Stimulated activated CD8-positive, alpha-beta memory T cell treated with anti-CD3 and anti-CD28 coated beads, Interleukin-4, amount 100 ng/mL, for 1 hour (primary cell): ENCODE data around the gene VEGFB.
"Not testable (repeated sequence)": the region's sequence is repeated elsewhere in the genome, so short reads cannot be mapped to it uniquely, and the experiment has no call there.

Experiments used
- DNase-seq, 2 donors: peaks; one replicate each; pipeline ENCODE4 v3.0.0-alpha.2; 2020; ENCODE audit warnings: low read depth in 2 of 2, low spot score in 1 of 2

VEGFB gene

GRCh38 chr11:64245797-64246620 lies 11.6 kb downstream of the VEGFB start:
- DNase-seq = peak in 1 of 2 donors; percentile 39

GRCh38 chr11:64246621-64246870 lies 12.2 kb downstream of the VEGFB start:
- not testable (repeated sequence) for DNase-seq

DNA sequence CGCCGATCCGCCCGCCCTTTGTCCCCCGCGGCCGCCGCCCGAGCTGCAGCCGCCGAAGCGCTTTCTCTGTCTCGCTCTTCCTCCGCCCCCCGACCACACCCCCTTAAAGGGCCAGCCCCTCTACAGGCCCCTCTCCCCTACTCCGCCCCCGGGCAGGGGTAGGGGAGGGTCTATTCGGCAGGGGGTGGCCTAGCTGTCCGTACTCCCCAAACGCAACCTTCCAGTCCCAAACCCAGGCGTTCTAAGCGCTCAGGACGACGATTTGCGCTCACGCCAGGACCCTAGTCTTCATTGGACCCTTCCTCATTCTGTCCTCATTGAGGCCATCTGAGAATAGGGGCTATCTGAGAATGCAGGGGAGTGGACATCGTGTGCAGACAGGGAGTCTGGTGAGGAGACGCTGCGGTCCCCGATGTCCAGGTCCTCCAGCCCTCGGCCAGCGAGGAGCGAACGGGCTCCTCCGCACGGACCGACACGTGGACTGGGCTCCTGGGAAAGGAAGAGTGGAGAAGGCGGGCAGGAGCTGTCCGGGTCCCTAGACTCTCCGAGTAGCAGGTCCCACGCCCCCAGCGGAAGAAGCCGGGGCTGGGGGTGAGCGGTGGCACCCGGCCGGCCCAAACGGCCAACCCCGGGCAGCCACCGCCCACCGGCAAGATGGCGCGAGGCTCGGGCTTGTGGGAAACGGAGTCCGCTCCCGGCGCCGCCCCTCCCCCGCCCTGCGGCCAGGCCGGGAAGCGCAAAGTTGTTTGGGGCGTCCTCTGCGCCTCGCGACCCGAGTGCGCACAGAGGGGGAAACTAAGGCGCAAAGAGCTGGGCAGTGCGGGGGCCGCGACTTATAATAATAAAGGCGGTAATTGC lies 12.7 kb downstream of the VEGFB start, which contains the start of gene PPP1R14B:
PPP1R14B (minus strand) TSS at position 73 of the 858 bp plus-strand sequence. CDS start 270 bp downstream, outside the sequence.
- DNase-seq = no peak

GRCh38 chr11:64247729-64248531 lies 13.5 kb downstream of the VEGFB start:
- DNase-seq = no peak

- no peak for DNase-seq
Measured at GRCh38 chr11:64248578-64248977, 14.2 kb downstream of the VEGFB start.

DNA sequence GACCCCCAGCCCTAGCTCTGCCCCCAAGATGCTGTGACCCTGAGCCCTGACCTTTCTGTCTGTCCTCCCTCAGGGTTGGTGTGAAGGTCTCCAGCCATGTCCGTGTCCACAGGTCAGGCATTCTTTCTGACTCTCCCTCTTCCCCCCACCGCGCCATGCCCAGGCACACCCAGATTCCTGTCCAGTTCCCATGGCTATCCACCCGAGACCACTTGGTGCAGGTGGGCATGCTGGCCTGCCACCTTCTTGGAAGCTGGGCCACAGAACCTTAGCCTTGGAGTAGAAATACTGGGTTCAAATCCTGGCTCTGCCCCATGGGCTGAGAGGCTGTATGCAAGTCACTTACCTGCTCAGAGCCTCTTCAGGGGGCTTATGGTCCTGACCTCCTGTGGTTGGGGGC lies 14.7 kb downstream of the VEGFB start:
- no peak for DNase-seq

GRCh38 chr11:64249563-64250414 lies 15.4 kb downstream of the VEGFB start:
- no peak for DNase-seq

- no peak for DNase-seq
Measured at GRCh38 chr11:64250415-64251015, 16.1 kb downstream of the VEGFB start.

- DNase-seq = no peak
Measured at GRCh38 chr11:64251016-64251752, 16.8 kb downstream of the VEGFB start, which contains the start of gene PLCB3. PLCB3 (plus strand) TSS chr11:64251530; CDS start chr11:64251650, 120 bp downstream.

GRCh38 chr11:64251753-64252002 lies 17.3 kb downstream of the VEGFB start:
- DNase-seq = no peak

GRCh38 chr11:64252003-64252872 lies 17.9 kb downstream of the VEGFB start:
- DNase-seq = no peak

DNA sequence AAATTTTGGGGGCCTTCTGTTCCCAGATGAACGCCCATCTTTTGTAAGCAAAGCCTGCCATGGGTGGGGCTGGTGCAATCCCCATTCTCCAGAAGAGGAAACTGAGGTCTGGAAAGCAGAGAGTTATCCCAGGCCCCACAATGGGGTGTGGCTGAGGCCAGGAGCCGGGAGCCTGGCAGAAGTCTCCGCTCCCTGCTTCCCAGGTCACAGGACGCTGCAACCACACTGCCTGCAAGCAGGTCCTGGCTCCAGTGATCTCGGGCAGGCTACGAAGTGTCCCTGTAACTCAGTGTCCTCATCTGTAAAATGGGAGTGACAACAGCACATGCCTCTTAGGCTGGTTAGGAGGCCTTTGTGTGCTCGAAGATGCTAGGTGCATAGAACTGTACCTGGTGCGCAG lies 18.7 kb downstream of the VEGFB start:
- no peak for DNase-seq

DNA sequence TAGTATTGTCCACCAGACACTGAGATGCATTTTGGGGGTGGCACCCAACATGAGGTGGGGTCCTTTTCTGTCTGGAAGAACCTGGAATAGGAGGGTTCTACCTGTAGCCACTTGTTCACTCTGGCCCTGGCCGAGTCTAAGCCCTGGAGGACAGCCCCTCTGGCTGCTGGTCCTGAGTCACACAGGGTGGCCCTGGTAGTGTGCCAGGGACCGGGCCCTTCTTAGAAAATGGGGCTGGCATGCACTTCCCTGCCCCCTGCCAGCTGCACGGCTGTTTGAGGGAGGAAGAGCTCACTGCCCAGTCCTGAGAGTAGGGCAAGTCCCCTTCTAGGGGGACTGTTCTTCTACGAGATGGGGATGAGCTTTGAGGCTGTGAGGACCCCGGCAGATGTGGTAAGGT lies 19.1 kb downstream of the VEGFB start:
- no peak for DNase-seq

DNA sequence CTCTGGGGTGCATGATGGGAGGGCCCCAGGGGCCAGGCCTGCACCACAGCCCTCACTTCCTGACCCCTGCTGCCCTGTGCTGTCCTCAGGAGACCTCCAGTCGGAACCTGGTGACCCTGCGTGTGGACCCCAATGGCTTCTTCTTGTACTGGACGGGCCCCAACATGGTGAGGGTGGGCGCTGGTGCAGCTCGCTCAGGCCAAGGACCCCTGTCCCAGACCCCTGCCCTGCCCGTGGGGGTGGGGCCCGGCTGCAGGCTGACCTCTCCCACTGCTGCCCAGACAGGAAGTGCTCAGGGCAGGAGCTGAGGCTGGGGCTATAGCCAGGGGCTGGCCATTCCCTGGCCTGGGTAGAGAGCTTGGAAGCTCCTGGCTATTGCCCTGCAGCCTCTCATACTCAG lies 19.9 kb downstream of the VEGFB start:
- no peak for DNase-seq

DNA sequence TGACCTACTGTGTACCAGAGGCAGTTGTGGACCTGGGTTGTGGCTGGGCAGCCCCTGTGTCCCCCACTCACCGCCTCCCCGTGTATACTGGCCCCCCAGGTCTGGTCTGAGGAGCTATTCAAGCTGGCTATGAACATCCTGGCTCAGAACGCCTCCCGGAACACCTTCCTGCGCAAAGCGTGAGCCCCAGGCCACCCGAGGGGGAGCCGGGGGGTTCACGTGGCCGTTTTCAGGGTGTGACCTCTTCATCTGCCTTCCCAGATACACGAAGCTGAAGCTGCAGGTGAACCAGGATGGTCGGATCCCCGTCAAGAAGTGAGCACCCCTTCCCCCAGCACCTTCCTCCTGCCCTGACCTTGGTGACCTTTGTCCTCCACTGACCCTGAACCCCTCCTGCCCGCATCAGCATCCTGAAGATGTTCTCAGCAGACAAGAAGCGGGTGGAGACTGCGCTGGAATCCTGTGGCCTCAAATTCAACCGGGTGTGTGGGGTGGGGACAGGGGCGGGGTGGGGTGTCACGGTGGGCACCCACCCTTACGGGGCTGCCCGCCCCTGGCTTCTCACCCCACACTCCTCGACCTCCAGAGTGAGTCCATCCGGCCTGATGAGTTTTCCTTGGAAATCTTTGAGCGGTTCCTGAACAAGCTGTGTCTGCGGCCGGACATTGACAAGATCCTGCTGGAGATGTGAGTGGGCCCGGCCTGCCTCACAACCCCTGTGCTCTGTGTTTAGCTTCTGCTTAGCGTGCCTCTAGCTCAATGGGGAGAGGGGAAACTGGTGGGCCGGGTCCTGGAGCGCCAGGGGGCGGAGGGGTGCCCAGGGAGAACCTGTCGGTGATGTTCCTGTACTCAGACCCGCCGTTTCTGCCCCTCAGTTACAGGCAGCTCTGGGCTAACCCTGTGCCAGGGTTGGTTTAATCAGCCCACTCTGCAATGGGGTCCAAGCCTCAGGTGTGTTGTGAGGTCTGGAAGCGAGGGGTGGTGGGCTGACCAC lies 21.0 kb downstream of the VEGFB start:
- DNase-seq = no peak

- no peak for DNase-seq
Measured at GRCh38 chr11:64256300-64256699, 21.9 kb downstream of the VEGFB start.

DNA sequence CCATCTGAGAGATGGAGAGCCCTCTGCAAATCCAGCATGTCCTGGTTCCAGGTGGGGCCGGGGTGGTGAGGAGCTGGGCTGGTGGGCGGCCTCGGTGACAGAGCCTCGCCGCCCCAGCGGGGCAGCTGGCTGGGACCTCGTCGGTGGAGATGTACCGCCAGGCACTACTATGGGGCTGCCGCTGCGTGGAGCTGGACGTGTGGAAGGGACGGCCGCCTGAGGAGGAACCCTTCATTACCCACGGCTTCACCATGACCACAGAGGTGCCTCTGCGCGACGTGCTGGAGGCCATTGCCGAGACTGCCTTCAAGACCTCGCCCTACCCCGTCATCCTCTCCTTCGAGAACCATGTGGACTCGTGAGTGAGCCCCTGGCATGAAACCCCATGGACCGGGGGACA lies 24.0 kb downstream of the VEGFB start:
- no peak for DNase-seq
